ENCODE data around the gene ACVRL1.

ACVRL1 gene

DNA sequence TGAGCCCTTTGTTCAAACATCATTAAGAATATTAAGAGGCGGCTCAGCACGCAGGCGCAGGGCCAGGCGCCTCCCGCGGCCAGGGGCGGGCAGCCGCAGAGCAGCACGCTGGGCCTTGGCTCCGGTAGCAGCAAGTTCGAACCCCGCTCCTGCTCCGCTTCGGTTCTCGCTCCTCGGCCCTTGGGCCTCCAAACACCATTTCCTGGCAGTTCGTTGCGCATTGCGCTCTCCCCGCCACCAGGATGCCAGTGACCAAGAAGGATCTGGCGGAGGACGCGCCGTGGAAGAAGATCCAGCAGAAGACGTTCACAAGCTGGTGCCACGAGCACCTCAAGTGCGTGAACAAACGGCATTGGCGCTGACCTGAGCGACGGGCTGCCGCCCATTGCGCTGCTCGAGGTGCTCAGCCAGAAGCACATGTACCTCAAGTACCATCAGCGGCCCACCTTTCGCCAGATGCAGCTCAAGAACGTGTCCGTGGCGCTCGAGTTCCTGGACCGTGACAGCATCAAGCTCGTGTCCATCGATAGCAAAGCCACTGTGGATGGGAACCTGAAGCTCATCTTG, 6.9 kb upstream of the ACVRL1 start:
- DNase-seq = no peak

DNA sequence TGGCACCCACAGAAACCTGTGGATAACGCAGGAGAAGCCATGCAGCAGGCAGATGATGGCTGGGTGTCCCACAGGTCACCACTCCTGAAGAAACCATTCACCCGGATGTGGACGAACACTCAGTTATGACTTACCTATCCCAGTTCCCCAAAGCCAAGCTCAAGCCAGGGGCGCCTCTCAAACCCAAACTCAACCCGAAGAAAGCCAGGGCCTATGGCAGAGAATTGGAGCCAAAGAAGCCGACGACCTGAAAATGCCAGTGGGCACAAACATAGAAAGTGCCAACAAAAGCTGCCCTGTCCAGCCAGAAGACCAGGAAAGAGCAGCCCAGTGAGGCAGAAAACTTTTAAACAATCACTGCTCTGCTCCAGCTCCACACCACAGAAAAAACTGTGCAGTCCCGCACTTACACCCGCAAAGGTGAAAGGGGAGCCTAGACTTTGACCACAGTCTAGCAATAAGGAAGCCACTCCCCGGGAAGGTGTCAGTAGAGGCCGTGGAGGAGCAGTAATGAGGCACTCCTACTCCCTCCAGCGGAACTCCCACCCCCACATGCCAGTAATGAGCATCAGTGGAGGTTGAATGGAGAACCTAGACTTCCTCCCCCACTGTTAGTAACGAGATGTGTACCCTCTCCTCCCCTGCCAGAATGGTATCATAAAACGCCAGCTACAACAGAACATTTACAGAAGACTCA, 6.0 kb upstream of the ACVRL1 start:
- no peak for DNase-seq

DNA sequence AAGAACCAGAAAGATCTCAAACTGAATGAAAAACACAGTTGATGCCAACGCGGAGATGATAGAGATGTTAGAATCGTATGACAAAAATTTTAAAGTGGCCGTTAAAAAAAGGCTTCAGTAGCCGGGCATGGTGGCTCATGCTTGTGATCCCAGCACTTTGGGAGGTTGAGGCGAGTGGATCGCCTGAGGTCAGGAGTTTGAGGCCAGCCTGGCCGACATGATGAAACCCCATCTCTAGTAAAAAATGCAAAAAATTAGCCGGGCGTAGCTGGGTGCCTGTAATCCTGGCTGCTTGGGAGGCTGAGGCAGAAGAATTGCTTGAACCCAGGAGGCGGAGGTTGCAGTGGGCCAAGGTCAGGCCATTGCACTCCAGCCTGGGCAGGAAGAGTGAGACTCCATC, 5.4 kb upstream of the ACVRL1 start:
- no peak for DNase-seq

DNA sequence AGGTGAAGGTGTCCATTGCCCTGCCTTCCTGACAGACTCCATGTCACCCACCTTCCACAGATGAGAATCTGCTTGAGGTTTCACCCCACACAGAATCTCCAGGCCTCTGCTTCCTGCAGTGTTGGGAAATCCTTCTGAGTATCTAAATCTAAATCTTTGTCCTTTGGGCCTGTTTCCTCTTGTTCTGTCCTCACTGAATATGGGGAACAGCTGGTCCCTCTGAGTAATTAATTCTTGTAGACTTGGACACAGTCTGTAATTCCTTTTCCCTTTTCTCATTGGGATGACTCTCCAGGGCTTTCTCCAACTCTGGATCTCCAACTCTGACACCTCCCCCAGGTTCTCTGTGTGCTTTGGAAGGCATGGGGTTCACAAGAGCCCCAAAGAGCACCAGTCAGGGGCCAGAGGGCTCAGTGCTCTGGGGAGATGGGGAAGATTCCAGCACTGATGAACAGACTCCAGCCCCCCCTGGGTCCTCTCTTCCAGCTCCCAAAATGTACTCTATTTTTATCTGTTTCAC, 2.3 kb upstream of the ACVRL1 start:
- no peak for DNase-seq

DNA sequence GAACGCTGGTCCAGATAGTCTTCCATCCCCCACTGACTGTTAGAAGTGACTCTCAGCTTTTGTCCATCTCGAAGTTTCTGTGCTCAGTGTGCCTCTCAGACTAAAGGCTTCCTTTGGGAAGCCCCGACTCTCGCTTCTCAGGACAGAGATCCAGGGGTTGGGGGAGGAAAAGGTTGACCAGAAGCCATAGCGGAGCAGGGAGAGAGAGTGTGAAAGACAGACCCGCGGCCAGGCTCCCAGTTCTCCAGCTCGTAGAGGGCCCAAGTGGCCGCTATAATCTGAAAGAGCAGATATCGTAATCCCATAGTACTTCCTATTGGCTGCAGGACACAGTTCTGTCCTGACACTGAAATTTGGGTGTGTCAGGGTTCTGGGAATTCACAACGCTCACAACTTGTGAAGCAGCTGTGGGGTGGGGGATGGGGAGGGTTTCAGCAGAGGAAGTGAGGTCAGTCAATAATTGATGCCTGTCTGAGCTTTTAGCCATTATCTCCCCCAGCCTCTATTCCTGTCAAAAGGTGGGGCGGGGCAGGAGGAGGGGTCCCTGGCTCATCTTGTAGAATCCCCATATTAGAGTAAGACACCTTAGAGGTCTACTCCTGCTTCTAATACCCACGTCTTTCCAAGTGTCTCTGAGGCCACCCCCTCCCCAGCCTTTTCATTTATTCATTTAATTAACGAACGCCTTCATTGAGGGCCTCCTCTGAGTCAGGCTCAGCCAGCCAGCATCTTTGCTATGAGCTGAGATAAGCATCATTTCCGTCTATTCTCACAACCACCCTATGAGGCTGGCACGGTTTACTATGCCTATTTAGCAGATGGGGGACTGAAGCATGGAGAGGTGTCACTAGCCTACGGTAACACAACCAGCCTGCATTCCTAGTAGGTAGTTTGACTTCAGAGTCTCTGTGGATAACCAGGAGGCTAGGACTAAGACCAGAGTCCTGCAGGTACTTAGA, 1.6 kb upstream of the ACVRL1 start:
- no peak for DNase-seq

DNA sequence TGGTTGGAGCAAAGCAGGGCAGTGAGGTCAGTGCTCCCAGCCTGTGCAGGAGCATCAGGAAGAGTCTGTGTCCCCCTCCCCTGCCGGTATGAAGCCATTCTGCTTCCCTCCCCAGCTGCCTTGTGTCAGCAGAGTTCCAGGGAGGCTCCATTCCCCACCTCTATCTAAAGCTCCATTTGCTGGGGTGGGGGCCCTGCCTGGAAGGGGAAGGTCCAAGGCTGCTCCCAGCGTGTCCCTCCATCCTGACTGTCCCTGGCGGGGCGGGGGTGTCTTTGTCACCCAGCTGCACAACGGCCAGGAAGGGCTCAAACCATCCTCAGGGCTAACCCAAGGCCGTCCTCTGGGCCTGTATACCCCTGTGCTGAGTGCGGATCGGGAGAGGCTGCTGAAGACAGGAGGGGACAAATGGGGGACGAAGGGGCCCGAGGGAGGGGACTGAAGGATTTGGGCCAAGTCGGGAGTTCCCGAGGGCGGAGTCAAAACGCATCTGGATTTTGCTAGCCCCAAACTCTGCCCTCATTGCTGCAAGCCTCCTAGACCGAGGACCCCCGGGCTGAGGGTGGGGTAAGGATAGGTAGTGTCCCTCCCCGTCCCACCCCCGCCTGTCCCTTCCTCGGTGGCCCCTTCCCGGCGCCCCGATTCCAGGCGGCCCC, 748 bp upstream of the ACVRL1 start:
- no peak for DNase-seq

DNA sequence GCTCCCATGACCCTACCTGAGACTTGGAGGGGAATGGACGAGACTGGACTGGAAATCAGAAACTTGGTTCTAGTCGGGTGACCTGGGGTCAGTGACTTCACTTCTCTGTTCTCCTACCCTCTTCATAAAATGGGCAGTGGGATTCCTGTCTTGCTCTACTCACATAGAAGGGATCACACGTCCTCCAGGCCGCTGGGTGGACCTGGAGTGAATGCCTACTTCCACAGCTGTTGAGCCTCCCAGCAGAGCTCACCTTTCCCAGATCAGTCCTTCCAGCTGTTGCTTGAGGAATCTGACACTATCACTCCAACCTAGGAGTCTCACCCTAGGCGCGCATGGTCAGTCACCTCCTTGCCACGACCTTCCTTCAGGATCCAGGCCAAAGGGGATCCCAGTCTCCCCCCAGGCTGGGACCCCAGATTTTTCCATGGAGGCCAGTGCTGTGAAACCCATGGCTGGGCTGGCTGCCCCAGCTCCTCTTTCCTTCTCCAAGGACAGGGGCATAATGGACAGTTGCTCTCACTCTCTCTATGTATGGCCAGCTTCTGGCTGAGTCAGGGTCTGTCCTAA, 637 bp downstream of the ACVRL1 start:
- no peak for DNase-seq

DNA sequence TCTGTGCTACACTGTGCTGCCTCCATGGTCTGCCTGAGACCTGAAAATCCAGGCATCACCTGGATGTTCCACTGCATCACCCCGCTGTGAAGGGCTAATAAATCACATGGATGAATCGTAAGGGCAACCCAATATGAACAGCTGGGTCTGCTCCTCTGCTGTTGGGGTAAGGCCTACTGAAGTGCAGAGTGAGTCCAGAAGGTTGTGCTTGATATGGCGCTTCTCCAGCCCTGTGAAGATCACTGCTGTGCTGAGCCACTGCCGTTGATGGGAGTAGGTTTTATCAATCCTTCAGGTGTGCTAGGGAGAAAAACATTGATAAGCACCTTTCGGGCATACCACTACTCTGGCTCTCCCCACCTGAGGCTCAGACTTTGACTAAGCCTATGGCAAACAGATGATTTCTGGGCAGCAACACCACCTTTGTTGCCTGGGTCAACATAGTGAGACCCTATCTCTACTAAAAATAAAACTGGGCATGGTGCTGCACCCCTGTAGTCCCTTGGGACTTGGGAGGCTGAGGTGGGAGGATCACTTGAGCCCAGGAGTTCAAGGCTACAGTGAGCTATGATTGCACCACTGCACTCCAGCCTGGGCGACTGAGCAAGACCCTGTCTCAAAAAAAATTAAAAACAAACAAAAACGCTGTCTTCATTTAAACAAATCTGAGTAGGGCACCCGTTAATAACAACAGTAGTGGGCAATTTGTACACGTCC, 1.7 kb downstream of the ACVRL1 start:
- DNase-seq = no peak

DNA sequence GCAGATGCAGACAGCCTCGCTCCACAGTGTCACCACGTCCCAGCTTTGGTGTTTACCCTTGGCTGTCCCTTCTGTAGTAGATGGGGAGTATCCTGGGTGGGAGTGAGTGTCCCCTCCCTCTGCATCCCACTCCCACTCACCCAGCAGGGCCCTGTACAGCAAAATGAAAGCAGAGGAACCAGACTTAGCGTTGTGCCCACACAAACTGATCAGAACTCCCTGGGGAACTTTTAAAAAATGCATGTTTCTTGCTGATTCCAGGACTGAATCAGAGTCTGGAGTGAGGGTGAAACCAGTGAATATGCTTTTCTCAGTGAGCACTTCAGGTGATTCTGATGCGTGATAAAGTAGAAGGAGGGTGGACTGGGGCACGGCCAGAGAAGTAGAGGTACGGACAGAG, 2.9 kb downstream of the ACVRL1 start:
- DNase-seq = no peak

DNA sequence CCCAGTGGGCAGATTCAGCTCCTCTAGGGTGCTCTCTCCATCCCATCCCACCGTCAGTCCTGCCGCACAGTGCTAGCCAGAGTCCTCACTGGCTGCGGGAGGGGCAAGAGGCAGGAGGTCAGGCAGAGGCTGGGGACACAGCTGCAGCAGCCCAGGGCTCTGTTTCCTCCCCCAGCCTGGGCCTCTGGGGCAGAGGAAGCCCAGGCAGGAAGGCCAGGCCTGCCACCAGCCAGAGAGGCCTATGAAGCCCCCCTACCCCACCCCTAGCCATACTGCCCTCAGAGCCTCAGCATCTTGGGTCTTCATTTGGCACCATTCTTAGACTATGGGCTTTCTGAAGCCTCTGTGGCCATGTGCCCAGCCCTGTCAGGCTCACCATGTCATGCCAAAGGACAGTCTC, 3.4 kb downstream of the ACVRL1 start:
- no peak for DNase-seq

DNA sequence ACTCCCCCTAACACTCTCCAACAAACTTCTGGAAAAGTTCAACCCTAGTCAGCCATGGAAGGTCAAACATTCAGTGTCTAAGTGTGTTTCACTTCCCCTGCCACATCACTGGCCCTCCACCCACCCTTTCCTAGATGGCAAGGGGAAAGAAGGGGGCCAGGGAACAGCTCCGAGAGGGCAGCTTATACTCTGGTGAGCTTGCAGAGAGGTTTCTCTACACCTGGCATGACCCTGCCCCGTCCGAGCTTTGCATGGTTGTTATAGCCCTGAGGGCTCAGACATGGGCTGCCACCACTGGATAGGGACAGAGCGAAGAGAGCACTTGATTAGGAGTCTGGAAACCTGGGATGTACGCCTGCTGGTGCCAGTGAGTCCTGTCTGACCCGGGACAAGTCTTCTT, 4.0 kb downstream of the ACVRL1 start:
- no peak for DNase-seq

DNA sequence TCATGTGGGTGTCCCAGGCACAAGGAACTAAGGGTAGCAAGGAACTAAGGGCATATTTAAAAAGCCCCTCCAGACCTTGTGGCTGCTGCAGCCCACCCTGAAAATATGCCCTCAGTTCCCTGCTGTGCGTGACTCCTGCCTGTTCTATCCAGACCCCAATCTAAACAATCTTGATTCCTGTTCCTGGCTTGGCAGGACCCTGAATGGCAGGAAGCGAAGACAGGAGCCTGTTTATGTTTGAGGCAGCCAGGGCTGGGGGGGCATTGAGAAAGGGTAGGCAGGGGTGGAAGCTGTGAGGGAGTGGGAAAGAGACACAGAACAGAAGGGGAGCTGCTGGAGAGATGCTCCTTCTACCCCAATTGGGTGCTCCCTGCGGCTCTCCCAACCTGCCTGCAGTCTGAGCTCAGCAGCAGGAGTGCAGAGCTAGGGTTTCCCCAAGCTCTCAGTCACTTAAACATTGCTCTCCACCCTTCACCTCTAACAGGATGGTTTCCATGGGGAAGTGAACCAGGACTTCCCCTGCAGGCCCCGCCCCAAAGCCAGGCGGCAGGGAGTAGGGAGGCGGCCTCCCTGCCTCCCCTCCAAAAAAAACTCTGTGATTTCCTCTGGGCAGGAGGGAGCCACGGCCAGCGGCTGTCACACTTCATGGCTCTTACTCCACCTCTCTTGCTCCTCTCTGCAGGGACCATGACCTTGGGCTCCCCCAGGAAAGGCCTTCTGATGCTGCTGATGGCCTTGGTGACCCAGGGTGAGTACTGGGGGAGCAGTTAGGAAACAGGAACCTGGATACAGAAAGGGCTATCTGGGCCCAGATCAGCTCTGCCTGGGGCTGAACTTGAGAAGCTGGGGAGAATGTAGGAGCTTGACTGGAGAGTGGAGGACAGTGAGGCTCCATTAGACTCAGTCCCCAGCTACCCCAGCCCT, 4.7 kb downstream of the ACVRL1 start:
- DNase-seq = no peak

DNA sequence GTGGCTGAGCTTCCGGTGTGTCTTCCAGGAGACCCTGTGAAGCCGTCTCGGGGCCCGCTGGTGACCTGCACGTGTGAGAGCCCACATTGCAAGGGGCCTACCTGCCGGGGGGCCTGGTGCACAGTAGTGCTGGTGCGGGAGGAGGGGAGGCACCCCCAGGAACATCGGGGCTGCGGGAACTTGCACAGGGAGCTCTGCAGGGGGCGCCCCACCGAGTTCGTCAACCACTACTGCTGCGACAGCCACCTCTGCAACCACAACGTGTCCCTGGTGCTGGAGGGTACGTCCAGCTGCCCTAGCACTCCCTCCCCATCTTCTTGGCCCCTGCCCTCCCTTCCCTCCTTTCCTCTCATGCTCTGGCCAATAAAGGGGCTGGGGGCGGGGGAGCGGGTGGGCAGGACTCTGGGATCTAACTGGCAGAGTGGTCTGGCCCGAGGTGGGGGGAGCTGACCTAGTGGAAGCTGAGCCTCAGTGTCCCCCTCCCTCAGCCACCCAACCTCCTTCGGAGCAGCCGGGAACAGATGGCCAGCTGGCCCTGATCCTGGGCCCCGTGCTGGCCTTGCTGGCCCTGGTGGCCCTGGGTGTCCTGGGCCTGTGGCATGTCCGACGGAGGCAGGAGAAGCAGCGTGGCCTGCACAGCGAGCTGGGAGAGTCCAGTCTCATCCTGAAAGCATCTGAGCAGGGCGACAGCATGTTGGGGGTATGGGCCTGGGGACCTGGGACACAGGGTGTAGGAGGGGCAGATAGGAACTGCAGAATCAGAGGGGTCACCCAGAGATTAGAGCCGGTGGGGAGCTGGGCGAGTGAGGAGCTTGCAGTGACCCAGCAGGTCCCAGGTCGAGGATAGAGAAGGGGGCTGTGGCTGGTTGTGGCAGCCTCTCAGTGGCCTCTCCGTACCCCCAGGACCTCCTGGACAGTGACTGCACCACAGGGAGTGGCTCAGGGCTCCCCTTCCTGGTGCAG, 6.0 kb downstream of the ACVRL1 start:
- DNase-seq = no peak

DNA sequence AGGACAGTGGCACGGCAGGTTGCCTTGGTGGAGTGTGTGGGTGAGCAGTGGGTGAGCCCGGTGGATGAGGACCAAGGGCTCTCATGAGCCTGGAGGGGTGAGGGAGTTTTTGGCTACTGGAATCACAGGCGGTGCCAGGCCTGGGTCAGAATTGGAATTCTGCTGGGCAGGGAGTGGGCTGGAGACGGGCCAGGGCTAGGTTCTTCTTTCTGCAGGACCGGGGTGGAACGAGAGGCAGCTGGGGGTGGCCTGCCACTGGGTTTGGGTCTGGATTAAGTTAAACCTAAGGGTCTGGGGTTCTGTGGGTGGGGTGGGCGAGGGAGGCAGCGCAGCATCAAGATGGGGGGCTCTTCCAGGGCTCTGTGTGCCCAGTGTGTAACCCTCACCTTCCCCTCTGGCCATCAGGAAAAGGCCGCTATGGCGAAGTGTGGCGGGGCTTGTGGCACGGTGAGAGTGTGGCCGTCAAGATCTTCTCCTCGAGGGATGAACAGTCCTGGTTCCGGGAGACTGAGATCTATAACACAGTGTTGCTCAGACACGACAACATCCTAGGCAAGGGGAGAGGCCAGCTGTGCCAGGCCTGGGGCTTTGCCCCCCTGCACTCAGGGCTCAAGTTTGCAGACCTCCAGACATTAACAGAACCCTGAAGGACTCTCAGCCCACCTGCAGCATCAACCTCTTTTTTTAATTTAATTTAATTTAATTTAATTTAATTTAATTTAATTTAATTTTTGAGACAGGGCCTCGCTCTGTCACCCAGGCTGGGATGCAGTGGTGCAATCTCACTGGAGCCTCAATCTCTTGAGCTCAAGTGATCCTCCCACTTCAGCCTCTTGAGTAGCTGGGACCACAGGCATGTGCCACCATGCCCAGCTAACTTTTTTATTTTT, 7.0 kb downstream of the ACVRL1 start:
- DNase-seq = no peak

DNA sequence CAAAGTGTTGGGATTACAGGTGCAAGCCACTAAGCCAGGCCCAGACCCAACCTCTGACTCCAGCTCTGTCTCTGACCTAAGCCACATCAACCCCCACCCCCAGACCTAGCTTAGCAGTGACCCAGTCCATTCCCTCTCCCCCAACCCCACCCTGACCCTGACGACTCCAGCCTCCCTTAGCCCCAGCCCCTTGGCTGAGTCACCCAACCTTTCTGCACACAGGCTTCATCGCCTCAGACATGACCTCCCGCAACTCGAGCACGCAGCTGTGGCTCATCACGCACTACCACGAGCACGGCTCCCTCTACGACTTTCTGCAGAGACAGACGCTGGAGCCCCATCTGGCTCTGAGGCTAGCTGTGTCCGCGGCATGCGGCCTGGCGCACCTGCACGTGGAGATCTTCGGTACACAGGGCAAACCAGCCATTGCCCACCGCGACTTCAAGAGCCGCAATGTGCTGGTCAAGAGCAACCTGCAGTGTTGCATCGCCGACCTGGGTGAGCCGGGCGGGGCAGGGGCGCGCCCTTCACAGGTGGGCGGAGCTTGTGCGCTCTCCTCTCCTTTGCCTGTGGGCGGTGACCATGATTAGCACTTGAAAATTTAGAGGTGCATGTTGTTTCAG, 7.8 kb downstream of the ACVRL1 start:
- no peak for DNase-seq

DNA sequence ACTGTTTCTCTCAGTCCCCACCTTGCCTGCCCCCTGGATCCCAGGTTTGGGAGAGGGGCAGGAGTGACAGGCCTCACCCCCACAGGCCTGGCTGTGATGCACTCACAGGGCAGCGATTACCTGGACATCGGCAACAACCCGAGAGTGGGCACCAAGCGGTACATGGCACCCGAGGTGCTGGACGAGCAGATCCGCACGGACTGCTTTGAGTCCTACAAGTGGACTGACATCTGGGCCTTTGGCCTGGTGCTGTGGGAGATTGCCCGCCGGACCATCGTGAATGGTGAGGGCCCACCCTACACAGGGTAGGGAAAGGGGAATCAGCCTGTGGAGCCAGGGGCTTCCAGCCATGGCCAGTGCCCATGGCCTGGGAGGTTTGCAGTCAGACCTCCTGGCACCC, 8.6 kb downstream of the ACVRL1 start:
- DNase-seq = no peak

DNA sequence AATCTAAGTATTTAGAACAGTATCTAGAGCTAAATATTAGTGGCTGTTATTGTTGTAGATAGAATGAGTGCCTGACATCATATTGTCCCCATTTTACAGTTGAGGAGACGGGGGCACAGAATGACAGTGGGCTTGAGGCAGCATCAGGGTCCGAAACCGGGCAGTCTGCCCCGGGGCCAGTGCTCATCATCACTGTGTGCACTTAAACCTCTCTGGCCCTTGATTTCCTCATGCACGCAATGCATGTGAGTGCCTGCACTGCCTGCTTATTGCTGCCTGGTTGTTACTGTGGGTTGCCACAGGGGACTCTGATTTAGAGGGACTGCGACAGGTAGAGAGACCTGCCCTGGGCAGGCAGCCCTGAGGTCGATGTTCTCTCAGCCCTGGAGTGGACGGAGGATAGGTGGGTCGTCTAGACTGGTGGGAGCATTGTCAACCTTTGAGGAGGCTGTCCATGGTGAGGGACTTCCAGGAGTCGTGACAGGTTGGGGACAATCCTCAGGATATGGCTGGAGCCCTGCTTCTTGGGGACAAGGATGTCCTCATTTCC, 9.8 kb downstream of the ACVRL1 start:
- DNase-seq = no peak
